NCI-H524 treated with DMSO at 0.1 percent for 48 hours (cell line): ENCODE data around the gene PPP2R2B.

ENCODE experiments used
- DNase-seq: peaks from one replicate; lab custom pipeline; 2025; lab: John Stamatoyannopoulos, UW

Gene PPP2R2B

GRCh38 chr5:146548781-146549449, 329.6 kb downstream of the PPP2R2B start:
- DNase-seq = peak; percentile 5

- DNase-seq = no peak
Observed at GRCh38 chr5:146544232-146544631, 334.3 kb downstream of the PPP2R2B start.

- no peak for DNase-seq
Observed at GRCh38 chr5:146541958-146542849, 336.4 kb downstream of the PPP2R2B start.

GRCh38 chr5:146540414-146540813, 338.1 kb downstream of the PPP2R2B start:
- no peak for DNase-seq

GRCh38 chr5:146539973-146540372, 338.6 kb downstream of the PPP2R2B start:
- DNase-seq = no peak

GRCh38 chr5:146538432-146538831, 340.1 kb downstream of the PPP2R2B start:
- no peak for DNase-seq

GRCh38 chr5:146533882-146534281, 344.7 kb downstream of the PPP2R2B start:
- no peak for DNase-seq

GRCh38 chr5:146533260-146533857, 345.2 kb downstream of the PPP2R2B start:
- peak; percentile 8 for DNase-seq
